Measurements from ENCODE around the gene AHCTF1.

DNA sequence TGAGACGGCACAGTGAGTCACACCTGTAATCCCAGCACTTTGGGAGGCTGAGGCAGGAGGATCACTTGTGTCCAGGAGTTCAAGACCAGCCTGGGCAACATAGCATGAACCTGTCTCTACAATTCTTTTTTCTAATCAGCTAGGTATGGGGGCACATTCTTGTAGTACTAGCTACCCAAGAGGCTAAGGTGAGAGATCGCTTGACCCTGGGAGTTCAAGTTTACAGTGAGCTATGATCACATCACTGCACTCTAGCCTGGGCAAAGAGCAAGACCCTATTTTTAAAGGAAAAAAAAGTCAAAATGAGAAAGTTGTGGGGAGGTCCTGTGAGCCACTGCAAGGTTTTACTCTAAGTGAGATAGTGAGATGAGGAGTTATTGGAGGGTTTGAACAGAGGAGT, 34.8 kb upstream of the AHCTF1 start:
- TF ChIP-seq, protein P1, sequence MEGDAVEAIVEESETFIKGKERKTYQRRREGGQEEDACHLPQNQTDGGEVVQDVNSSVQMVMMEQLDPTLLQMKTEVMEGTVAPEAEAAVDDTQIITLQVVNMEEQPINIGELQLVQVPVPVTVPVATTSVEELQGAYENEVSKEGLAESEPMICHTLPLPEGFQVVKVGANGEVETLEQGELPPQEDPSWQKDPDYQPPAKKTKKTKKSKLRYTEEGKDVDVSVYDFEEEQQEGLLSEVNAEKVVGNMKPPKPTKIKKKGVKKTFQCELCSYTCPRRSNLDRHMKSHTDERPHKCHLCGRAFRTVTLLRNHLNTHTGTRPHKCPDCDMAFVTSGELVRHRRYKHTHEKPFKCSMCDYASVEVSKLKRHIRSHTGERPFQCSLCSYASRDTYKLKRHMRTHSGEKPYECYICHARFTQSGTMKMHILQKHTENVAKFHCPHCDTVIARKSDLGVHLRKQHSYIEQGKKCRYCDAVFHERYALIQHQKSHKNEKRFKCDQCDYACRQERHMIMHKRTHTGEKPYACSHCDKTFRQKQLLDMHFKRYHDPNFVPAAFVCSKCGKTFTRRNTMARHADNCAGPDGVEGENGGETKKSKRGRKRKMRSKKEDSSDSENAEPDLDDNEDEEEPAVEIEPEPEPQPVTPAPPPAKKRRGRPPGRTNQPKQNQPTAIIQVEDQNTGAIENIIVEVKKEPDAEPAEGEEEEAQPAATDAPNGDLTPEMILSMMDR (IDR thresholded peaks at IDR 0.05): no peak
- TF ChIP-seq POLR2A (IDR thresholded peaks at IDR 0.05): no peak

Data from uterus (tissue), 2 donors.